GM19035 (cell line): ENCODE data around the gene CTNNBL1.
"Not testable (repeated sequence)": the region's sequence is repeated elsewhere in the genome, so short reads cannot be mapped to it uniquely, and the experiment has no call there.

Experiments used
- ATAC-seq: cut with Tn5 transposase; IDR thresholded peaks from one replicate; pipeline ENCODE4 v1.9.1; 2021; ENCODE audit not compliant: unreplicated experiment

Gene CTNNBL1

DNA sequence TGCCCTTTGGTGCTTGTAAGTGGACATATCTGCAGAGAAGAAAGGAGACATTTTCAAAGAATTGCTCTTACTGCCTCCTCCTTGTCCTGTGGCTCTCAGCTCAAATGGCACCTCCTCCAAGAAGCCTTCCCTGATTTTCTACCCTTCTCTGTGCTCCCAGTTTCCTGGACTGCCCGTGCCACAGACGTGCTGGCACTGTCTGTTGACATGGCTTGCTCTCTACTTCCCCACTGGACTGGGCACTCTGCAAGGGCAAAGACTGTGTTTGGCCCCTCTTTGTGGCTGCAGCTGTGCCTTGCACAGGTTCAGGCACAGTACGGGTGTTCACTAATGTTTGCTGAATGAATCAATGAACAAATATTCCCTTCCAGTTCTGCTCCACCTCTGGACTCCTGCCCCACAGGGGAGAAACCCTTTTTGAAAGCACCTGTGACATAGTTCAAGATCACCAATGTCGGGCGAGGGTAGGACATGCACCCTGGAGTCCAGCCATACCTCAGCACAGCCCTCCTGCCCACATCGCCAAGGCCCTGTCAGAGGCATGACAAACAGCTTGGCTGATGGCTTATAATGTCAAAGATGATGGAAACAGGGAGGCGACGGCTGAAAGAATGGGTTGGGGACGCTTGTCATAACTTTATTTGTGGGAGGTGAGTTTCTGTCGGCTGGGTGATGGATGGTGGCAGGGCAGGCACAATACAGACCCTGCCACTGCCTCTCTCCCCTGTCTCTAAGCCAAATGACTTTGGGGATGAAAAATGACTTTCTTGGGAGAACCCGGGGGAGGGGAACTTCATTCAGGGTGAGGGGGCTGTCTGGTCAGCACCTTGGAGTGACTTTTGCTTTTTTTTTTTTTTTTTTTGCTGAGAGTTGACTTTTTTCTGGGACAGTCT, 15.6 kb upstream of the CTNNBL1 start:
- ATAC-seq, result no peak

- ATAC-seq, result not testable (repeated sequence)
These were observed 14.1 kb upstream of the CTNNBL1 start for GRCh38 chr20:37679751-37680150.

DNA sequence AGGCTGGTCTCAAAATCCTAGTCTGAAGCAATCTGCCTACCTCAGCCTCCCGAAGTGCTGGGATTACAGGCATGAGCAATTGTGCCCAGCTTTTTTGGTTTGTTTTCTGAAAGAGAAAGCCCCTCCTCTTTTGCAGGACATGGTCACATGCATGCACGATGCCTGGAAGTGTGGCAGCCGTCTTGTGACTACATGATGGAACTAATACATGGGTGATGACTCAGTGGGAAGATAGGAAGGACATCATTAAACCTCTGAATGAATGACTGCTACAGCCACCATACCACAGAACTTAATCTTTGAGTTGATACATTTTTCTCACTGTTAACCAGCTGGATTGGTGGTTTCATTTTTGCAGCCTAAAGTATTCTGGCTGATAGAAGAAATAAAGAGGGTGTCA, 13.4 kb upstream of the CTNNBL1 start:
- ATAC-seq, result no peak

- no peak for ATAC-seq
These were observed 12.3 kb upstream of the CTNNBL1 start for GRCh38 chr20:37681384-37682112.

DNA sequence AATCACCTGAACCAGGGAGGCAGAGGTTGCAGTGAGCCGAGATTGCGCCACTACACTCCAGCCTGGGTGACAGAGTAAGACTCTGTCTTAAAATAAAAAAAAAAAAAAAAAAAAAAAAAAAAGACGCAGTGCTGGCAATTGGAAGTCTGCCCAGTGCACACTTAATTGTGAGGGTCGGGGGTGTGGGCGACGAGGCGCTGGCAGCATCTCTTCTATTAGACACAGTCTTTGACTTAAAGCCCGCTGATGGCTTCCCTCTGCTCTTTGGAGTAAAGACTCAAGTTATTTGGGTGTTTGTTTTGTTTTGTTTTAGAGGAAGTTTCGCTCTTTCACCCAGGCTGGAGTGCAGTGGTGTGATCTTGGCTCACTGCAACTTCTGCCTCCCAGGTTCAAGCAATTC, 10.7 kb upstream of the CTNNBL1 start:
- ATAC-seq, result not testable (repeated sequence)

GRCh38 chr20:37686762-37687477, 6.9 kb upstream of the CTNNBL1 start:
- ATAC-seq, result no peak

DNA sequence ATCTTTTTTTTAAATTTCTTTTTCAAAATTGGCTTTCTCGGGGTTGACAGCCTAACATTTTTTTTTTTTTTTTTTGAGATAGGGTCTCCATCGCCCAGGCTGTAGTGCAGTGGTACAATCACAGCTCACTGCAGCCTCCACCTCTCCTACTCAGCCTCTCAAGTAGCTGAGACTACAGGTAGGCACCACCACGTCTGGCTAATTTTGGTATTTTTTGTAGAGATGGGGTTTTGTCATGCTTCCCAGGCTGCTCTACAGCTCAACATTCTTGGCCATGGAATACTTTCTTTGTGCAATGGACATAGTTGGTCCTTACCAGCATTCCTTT, 6.4 kb upstream of the CTNNBL1 start:
- no peak for ATAC-seq

GRCh38 chr20:37688093-37688492, 5.7 kb upstream of the CTNNBL1 start:
- no peak for ATAC-seq

GRCh38 chr20:37690626-37691369, 3.0 kb upstream of the CTNNBL1 start:
- ATAC-seq, result no peak

- ATAC-seq, result no peak
These were observed 1.2 kb upstream of the CTNNBL1 start for GRCh38 chr20:37692459-37693166.

- ATAC-seq, result no peak
These were observed 592 bp upstream of the CTNNBL1 start for GRCh38 chr20:37693242-37693634.

- no peak for ATAC-seq
These were observed 2.0 kb downstream of the CTNNBL1 start for GRCh38 chr20:37695684-37696342.

- ATAC-seq, result no peak
These were observed 3.5 kb downstream of the CTNNBL1 start for GRCh38 chr20:37697314-37697713.

GRCh38 chr20:37699202-37699601, 5.4 kb downstream of the CTNNBL1 start:
- no peak for ATAC-seq

GRCh38 chr20:37700301-37700700, 6.5 kb downstream of the CTNNBL1 start:
- ATAC-seq, result no peak

DNA sequence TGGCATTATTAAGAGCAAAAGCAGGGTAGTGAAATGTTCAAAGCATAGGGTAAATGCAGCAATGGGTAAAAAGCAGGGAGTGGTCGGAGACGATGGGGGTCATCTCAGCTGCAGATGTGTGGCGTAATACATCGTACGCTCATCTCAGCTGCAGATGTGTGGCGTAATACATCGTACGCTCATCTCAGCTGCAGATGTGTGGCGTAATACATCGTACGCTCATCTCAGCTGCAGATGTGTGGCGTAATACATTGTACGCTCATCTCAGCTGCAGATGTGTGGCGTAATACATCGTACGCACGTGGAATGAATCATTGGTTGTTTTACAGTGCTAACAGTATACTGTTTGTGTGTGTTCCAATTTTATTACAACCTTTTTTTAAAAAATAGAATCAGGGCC, 7.8 kb downstream of the CTNNBL1 start:
- ATAC-seq, result not testable (repeated sequence)

GRCh38 chr20:37702403-37703034, 8.7 kb downstream of the CTNNBL1 start:
- no peak for ATAC-seq

DNA sequence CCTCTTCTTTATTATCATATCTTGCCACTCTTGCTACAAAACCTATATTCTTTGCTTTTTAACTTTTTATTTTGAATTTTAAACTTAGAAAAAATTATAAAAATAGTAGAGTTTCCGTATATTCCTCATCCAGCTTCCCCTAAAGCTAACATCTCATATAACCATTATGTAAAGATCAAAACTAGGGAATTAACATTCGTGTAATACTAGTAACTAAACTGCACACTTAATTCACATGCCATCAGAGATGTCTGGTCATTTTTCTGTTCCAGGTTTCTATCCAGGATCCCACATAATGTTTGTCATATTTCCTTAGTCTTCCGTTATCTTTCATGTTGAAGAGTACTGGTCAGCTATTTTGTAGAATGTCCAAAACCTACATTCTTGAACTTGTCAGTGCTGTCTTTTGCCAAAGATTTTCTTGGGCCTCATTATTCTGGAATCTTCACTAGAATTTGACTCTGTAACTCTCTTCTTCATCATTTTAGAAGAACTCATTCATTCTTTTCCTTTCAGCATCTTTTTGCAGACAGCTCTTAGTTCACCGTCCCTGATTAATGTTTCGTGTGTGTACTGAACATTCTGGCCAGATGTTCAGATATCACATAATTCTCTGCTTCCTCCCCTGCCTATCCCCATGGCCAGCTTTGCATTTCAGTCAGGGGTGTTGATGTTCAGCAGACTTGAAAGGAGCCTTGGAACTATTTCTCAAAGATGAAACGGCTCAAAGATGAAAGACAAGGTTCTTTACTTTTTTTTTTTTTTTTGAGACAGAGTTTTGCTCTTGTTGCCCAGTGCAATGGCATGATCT, 9.4 kb downstream of the CTNNBL1 start:
- no peak for ATAC-seq

GRCh38 chr20:37704955-37705354, 11.1 kb downstream of the CTNNBL1 start:
- ATAC-seq, result no peak
